Upper lobe of right lung (tissue), 1 donor: ENCODE results near the gene RSPRY1. TPM values are rescaled to one million over a fixed set of nuclear protein-coding genes. Genes with fewer than 3 reads are reported as not detected.

ENCODE experiments used
- ATAC-seq: fragments of 200-7000 bp; cut with Tn5 transposase; one replicate; pipeline ENCODE4 v1.9.1; 2020; ENCODE audit warnings: mild to moderate bottlenecking, moderate library complexity
- DNase-seq: peaks from one replicate; pipeline ENCODE4 v3.0.0-alpha.2; 2020
- H3K27ac ChIP-seq: fragments of 200-600 bp; one replicate; pipeline ENCODE4 v1.8.0; 2022
- H3K27me3 ChIP-seq: fragments of 200-600 bp; one replicate; pipeline ENCODE4 v1.8.0; 2022; ENCODE audit warnings: mild to moderate bottlenecking
- H3K36me3 ChIP-seq: fragments of 200-600 bp; one replicate; pipeline ENCODE4 v1.8.0; 2022
- H3K4me1 ChIP-seq: fragments of 200-600 bp; one replicate; pipeline ENCODE4 v1.8.0; 2022
- H3K4me3 ChIP-seq: fragments of 200-600 bp; one replicate; pipeline ENCODE4 v1.8.0; 2022; ENCODE audit warnings: mild to moderate bottlenecking
- H3K9me3 ChIP-seq: fragments of 200-600 bp; one replicate; pipeline ENCODE4 v1.8.0; 2022
- CTCF ChIP-seq: fragments of 200-600 bp; IDR thresholded peaks from one replicate; pipeline ENCODE4 v1.8.0; 2022; ENCODE audit warnings: antibody characterized with exemption
- intact Hi-C: fragments of 100-400 bp; cut with DNase I; formaldehyde crosslinking; loops from one replicate; pipeline ENCODE4 v1.11.0; 2022
- total RNA-seq: library from RNA; stranded (reverse); fragmentation: NEBNext Ultra II Directional; extraction: Animal tissue kit (Norgen Biotek cat#: 25700); gene quantifications from one replicate; pipeline ENCODE4 v1.2.1, GENCODE V29; 2021
- donor health status: DM: no; HTN: yes; CAD: no; lungs with severe emphysema.

RSPRY1 gene
- total RNA-seq, 1 donor from 2014 or later, result 36.2 TPM

GRCh38 chr16:57191056-57191571, 5.0 kb downstream of the RSPRY1 start:
- Histone ChIP-seq H3K9me3 (no peaks in the 10 kb centered on the region), H3K27ac (no peak overlapping the region), H3K27me3 (no peaks in the 10 kb centered on the region), H3K4me1 (peaks cover 24% of the 10 kb centered on the region), H3K4me3 (no peak overlapping the region), H3K36me3 (no peaks in the 10 kb centered on the region)
- DNase-seq, result no peak
- ATAC-seq, result no peak
- intact Hi-C loops, result no loop called here
- TF ChIP-seq CTCF, result no peak

- H3K9me3 ChIP-seq, result no peaks in the 10 kb centered on the region
- H3K4me3 ChIP-seq, result no peak overlapping the region
- DNase-seq (no peak), ATAC-seq (no peak)
- no peak for TF ChIP-seq CTCF
- no peaks in the 10 kb centered on the region for H3K27me3 ChIP-seq
- H3K36me3 ChIP-seq, result no peaks in the 10 kb centered on the region
- peaks cover 24% of the 10 kb centered on the region for H3K4me1 ChIP-seq
- intact Hi-C loops, result no loop called here
- no peak overlapping the region for H3K27ac ChIP-seq
Observed at GRCh38 chr16:57192146-57192545, 6.0 kb downstream of the RSPRY1 start.

- H3K9me3 ChIP-seq, result no peaks in the 10 kb centered on the region
- ATAC-seq (no peak), DNase-seq (no peak)
- H3K36me3 ChIP-seq, result no peaks in the 10 kb centered on the region
- no peak overlapping the region for H3K27ac ChIP-seq
- intact Hi-C loops, result no loop called here
- H3K4me3 ChIP-seq, result no peak overlapping the region
- no peaks in the 10 kb centered on the region for H3K27me3 ChIP-seq
- no peak for TF ChIP-seq CTCF
- H3K4me1 ChIP-seq, result peaks cover 19% of the 10 kb centered on the region
Observed at GRCh38 chr16:57192720-57193486, 6.8 kb downstream of the RSPRY1 start.

- intact Hi-C loops, result no loop called here
- no peak for TF ChIP-seq CTCF
- Histone ChIP-seq H3K27ac (no peak overlapping the region), H3K4me1 (peaks cover 18% of the 10 kb centered on the region), H3K4me3 (no peak overlapping the region), H3K27me3 (no peaks in the 10 kb centered on the region), H3K36me3 (no peaks in the 10 kb centered on the region), H3K9me3 (no peaks in the 10 kb centered on the region)
- ATAC-seq (no peak), DNase-seq (no peak)
Observed at GRCh38 chr16:57194512-57194911, 8.4 kb downstream of the RSPRY1 start.

- intact Hi-C loops, result no loop called here
- no peak for DNase-seq
- TF ChIP-seq CTCF, result no peak
- peaks cover 13% of the 10 kb centered on the region for H3K4me1 ChIP-seq
- H3K27me3 ChIP-seq, result no peaks in the 10 kb centered on the region
- H3K36me3 ChIP-seq, result no peaks in the 10 kb centered on the region
- no peaks in the 10 kb centered on the region for H3K9me3 ChIP-seq
- no peak overlapping the region for H3K4me3 ChIP-seq
- no peak for ATAC-seq
- H3K27ac ChIP-seq, result no peak overlapping the region
Observed at GRCh38 chr16:57196286-57196685, 10.2 kb downstream of the RSPRY1 start.
